H9 (cell line): Measurements from ENCODE around the gene MRM3. TPM values are rescaled to one million over a fixed set of nuclear protein-coding genes. Genes with fewer than 3 reads are reported as not detected.

ENCODE experiments used
- DNase-seq: peaks from one replicate; pipeline ENCODE4 v3.0.0-alpha.2; 2017
- H2AFZ ChIP-seq: one replicate; pipeline ENCODE4 v1.6.1; 2013; ENCODE audit warnings: mild to moderate bottlenecking, low read length, control low read depth, moderate library complexity
- H2AK5ac ChIP-seq: 2 replicates; pipeline ENCODE4 v1.6.1; 2013; ENCODE audit warnings: low read length, control low read depth, mixed read lengths; ENCODE audit not compliant: insufficient read length
- H2BK120ac ChIP-seq: one replicate; pipeline ENCODE4 v1.6.1; 2013; ENCODE audit warnings: low read depth, mild to moderate bottlenecking, low read length, control low read depth, inconsistent platforms; ENCODE audit not compliant: poor library complexity, severe bottlenecking
- H2BK12ac ChIP-seq: 2 replicates; pipeline ENCODE4 v1.6.1; 2013; ENCODE audit warnings: low read length, control low read depth, mixed read lengths, low read depth; ENCODE audit not compliant: insufficient read length
- H2BK15ac ChIP-seq: 2 replicates; pipeline ENCODE4 v1.6.1; 2013; ENCODE audit warnings: low read depth, low read length, control low read depth
- H2BK20ac ChIP-seq: one replicate; pipeline ENCODE4 v1.6.1; 2013; ENCODE audit warnings: low read depth, mild to moderate bottlenecking, low read length, control low read depth, inconsistent platforms; ENCODE audit not compliant: poor library complexity, severe bottlenecking
- H2BK5ac ChIP-seq: 2 replicates; pipeline ENCODE4 v1.6.1; 2013; ENCODE audit warnings: low read length, control low read depth, mixed read lengths; ENCODE audit not compliant: insufficient read length
- H3K14ac ChIP-seq: 2 replicates; pipeline ENCODE4 v1.6.1; 2013; ENCODE audit warnings: low read length, control low read depth; ENCODE audit not compliant: insufficient read depth
- H3K18ac ChIP-seq: 2 replicates; pipeline ENCODE4 v1.6.1; 2013; ENCODE audit warnings: low read depth, mild to moderate bottlenecking, mixed read lengths, low read length, control low read depth; ENCODE audit not compliant: insufficient read length
- H3K23ac ChIP-seq: 2 replicates; pipeline ENCODE4 v1.6.1; 2013; ENCODE audit warnings: low read length, control low read depth, mixed read lengths, low read depth; ENCODE audit not compliant: insufficient read length
- H3K23me2 ChIP-seq: 2 replicates; pipeline ENCODE4 v1.6.1; 2013; ENCODE audit warnings: low read depth, mild to moderate bottlenecking, mixed read lengths, low read length, control low read depth; ENCODE audit not compliant: insufficient read length, poor library complexity, severe bottlenecking
- H3K27ac ChIP-seq: 2 replicates; pipeline ENCODE4 v1.5.1; 2013; ENCODE audit warnings: low read length, control low read depth, mixed read lengths, low read depth; ENCODE audit not compliant: insufficient read length
- H3K27me3 ChIP-seq: 2 replicates; pipeline ENCODE4 v1.6.1; 2013; ENCODE audit warnings: low read length, control low read depth, inconsistent platforms; ENCODE audit not compliant: insufficient read depth
- H3K4ac ChIP-seq: 2 replicates; pipeline ENCODE4 v1.6.1; 2013; ENCODE audit warnings: low read depth, mild to moderate bottlenecking, control low read depth, inconsistent platforms, low read length, moderate library complexity
- H3K4me1 ChIP-seq: 2 replicates; pipeline ENCODE4 v1.6.1; 2013; ENCODE audit warnings: low read length, control low read depth, inconsistent platforms; ENCODE audit not compliant: insufficient read depth
- H3K4me2 ChIP-seq: 2 replicates; pipeline ENCODE4 v1.6.1; 2013; ENCODE audit warnings: low read length, control low read depth, mixed read lengths; ENCODE audit not compliant: insufficient read length, insufficient read depth
- H3K56ac ChIP-seq: 2 replicates; pipeline ENCODE4 v1.6.1; 2013; ENCODE audit warnings: low read depth, mild to moderate bottlenecking, mixed read lengths, low read length, control low read depth; ENCODE audit not compliant: insufficient read length
- H3K79me1 ChIP-seq: 2 replicates; pipeline ENCODE4 v1.6.1; 2013; ENCODE audit warnings: low read depth, mild to moderate bottlenecking, moderate library complexity, low read length, control low read depth, inconsistent platforms; ENCODE audit not compliant: insufficient read depth, poor library complexity, severe bottlenecking
- H3K79me2 ChIP-seq: 2 replicates; pipeline ENCODE4 v1.6.1; 2013; ENCODE audit warnings: low read length, control low read depth, inconsistent platforms; ENCODE audit not compliant: insufficient read depth
- H3K9ac ChIP-seq: 2 replicates; pipeline ENCODE4 v1.6.1; 2013; ENCODE audit warnings: low read length, control low read depth, mixed read lengths; ENCODE audit not compliant: insufficient read length; ENCODE audit errors: extremely low read depth
- H3K9me3 ChIP-seq: one replicate; pipeline ENCODE4 v1.6.1; 2013; ENCODE audit warnings: low read depth, low read length, inconsistent platforms; ENCODE audit not compliant: control insufficient read depth
- H3T11ph ChIP-seq: one replicate; pipeline ENCODE4 v1.6.1; 2013; ENCODE audit warnings: mild to moderate bottlenecking, low read length, control low read depth, inconsistent platforms
- H4K20me1 ChIP-seq: one replicate; pipeline ENCODE4 v1.6.1; 2013; ENCODE audit not compliant: control insufficient read depth, insufficient read length, insufficient read depth
- H4K5ac ChIP-seq: 2 replicates; pipeline ENCODE4 v1.6.1; 2013; ENCODE audit warnings: low read depth, mild to moderate bottlenecking, mixed read lengths, low read length, control low read depth; ENCODE audit not compliant: insufficient read length
- H4K8ac ChIP-seq: replicated peaks from 2 replicates; pipeline ENCODE4 v1.6.1; 2013; ENCODE audit warnings: low read length, control low read depth, mixed read lengths, low read depth; ENCODE audit not compliant: insufficient read length
- H4K91ac ChIP-seq: 2 replicates; pipeline ENCODE4 v1.6.1; 2013; ENCODE audit warnings: low read depth, mild to moderate bottlenecking, moderate library complexity, mixed read lengths, low read length, control low read depth; ENCODE audit not compliant: insufficient read length
- H3K27ac Mint-ChIP-seq, 3 experiments: 2 replicates in 2 of 3; 3 replicates in 1 of 3; pipeline ENCODE4 v1.8.0; 2020 to 2021; ENCODE audit warnings: mixed read lengths in 3 of 3, mild to moderate bottlenecking in 1 of 3, moderate library complexity in 1 of 3
- H3K27me3 Mint-ChIP-seq: 2 replicates; pipeline ENCODE4 v1.8.0; 2021; ENCODE audit warnings: low read depth, mild to moderate bottlenecking, moderate library complexity, mixed read lengths
- H3K36me3 Mint-ChIP-seq, 3 experiments: 2 replicates in 2 of 3; 3 replicates in 1 of 3; pipeline ENCODE4 v1.8.0; 2020 to 2021; ENCODE audit warnings: low read depth in 3 of 3, mixed read lengths in 3 of 3; ENCODE audit not compliant: insufficient read depth in 1 of 3
- H3K4me1 Mint-ChIP-seq, 2 experiments: 2 replicates each; pipeline ENCODE4 v1.8.0; 2020; ENCODE audit warnings: mixed read lengths in 2 of 2
- H3K4me3 Mint-ChIP-seq, 2 experiments: 2 replicates in 1 of 2; 3 replicates in 1 of 2; pipeline ENCODE4 v1.8.0; 2020 to 2021; ENCODE audit warnings: mild to moderate bottlenecking in 2 of 2, mixed read lengths in 2 of 2, moderate library complexity in 1 of 2
- H3K9me3 Mint-ChIP-seq, 2 experiments: 2 replicates in 1 of 2; 3 replicates in 1 of 2; pipeline ENCODE4 v1.8.0; 2020; ENCODE audit warnings: mild to moderate bottlenecking in 2 of 2, mixed read lengths in 2 of 2, moderate library complexity in 1 of 2
- CTCF ChIP-seq: fragments of 200-600 bp; sonication (generic); conservative IDR thresholded peaks from 3 replicates; pipeline ENCODE4 v1.8.0; 2021; ENCODE audit warnings: antibody characterized with exemption, mild to moderate bottlenecking
- WGBS: extraction: QIAGEN DNeasy Blood & Tissue Kit; methylation state at CpG from one replicate; pipeline ENCODE4 v1.1.7; 2013; ENCODE audit warnings: missing lambda C conversion rate, low lambda C conversion rate, mixed read lengths; ENCODE audit not compliant: insufficient read length; ENCODE audit errors: extremely low coverage; 5-methylcytosine and 5-hydroxymethylcytosine counted together
- total RNA-seq: library from RNA; stranded (reverse); gene quantifications from 2 replicates; pipeline ENCODE4 v1.2.1, GENCODE V29; 2021

The MRM3 gene
- total RNA-seq, 1 experiment from 2014 or later: 25.3 TPM

GRCh38 chr17:752620-753219 lies 29.4 kb upstream of the MRM3 start:
- peak overlapping the region; percentile 83 for H3K14ac ChIP-seq
- peaks cover 18 to 24% of the 10 kb centered on the region in 2 experiments for H3K9me3 Mint-ChIP-seq
- peak overlapping the region; percentile 24 to 98 (median 95); a peak in 5 of 7 replicates for H3K27ac Mint-ChIP-seq
- H3K23me2 ChIP-seq: peaks cover 7% of the 10 kb centered on the region
- WGBS: no CpG with 5 or more reads among the region's 43 CpGs
- H3K18ac ChIP-seq: peak overlapping the region; percentile 85
- no peak overlapping the region for H4K5ac ChIP-seq
- no peak overlapping the region for H2AFZ ChIP-seq
- peaks cover 9% of the 10 kb centered on the region; the same call in 1 of the 2 replicates for H3K79me2 ChIP-seq
- H3K27me3 ChIP-seq: no peaks in the 10 kb centered on the region
- peak overlapping the region; percentile 96 for H3K4me3 Mint-ChIP-seq
- H3K9me3 ChIP-seq: no peaks in the 10 kb centered on the region
- no peak for TF ChIP-seq CTCF
- no peak overlapping the region for H2BK15ac ChIP-seq
- H3K4ac ChIP-seq: no peak overlapping the region
- H2BK5ac ChIP-seq: no peak overlapping the region
- H3K56ac ChIP-seq: no peak overlapping the region
- DNase-seq: peak; percentile 80
- peaks cover 3% of the 10 kb centered on the region for H4K20me1 ChIP-seq
- peaks cover 3% of the 10 kb centered on the region for H3K79me1 ChIP-seq
- no peak overlapping the region for H2AK5ac ChIP-seq
- no peaks in the 10 kb centered on the region for H3K4me1 ChIP-seq
- H3K4me1 Mint-ChIP-seq: peaks cover 31 to 36% of the 10 kb centered on the region in 2 experiments
- no peak overlapping the region for H2BK20ac ChIP-seq
- H3K27ac ChIP-seq: no peak overlapping the region
- H3K27me3 Mint-ChIP-seq: no peaks in the 10 kb centered on the region
- no peak overlapping the region for H4K91ac ChIP-seq
- no peak overlapping the region for H4K8ac ChIP-seq
- peaks cover 41 to 53% (median 50%) of the 10 kb centered on the region in 3 experiments for H3K36me3 Mint-ChIP-seq
- H3K9ac ChIP-seq: peak overlapping the region; percentile 36
- H2BK12ac ChIP-seq: no peak overlapping the region
- peak overlapping the region; percentile 34 for H3K4me2 ChIP-seq
- H2BK120ac ChIP-seq: no peak overlapping the region
- no peak overlapping the region for H3T11ph ChIP-seq
- H3K23ac ChIP-seq: no peak overlapping the region
